Endometrial microvascular endothelial cells (primary cell): ENCODE data around the gene RSPH4A. TPM values are rescaled to one million over a fixed set of nuclear protein-coding genes. Genes with fewer than 3 reads are reported as not detected.

Experiments
- total RNA-seq: library from RNA; depleted of rRNA; stranded (reverse); fragments of >200 nt; gene quantifications from one replicate; pipeline ENCODE4 v1.2.3, GENCODE V29; 2015; ENCODE audit errors: inconsistent ontology term

The RSPH4A gene
- total RNA-seq, 1 donor from 2014 or later = not detected

Other genes with a start within 250 kb of the RSPH4A start
- 10.0 TPM for gene DSE, start 245.5 kb upstream of the RSPH4A start, total RNA-seq
- not detected for gene CALHM6, start 155.1 kb upstream of the RSPH4A start, total RNA-seq
- 3.3 TPM for gene CALHM5, start 104.8 kb upstream of the RSPH4A start, total RNA-seq
- not detected for gene TRAPPC3L, start 70.8 kb upstream of the RSPH4A start, total RNA-seq
- gene CALHM4, start 62.7 kb upstream of the RSPH4A start, total RNA-seq = not detected
- 38.7 TPM for gene RWDD1, start 45.0 kb upstream of the RSPH4A start, total RNA-seq
- 7.7 TPM for gene ZUP1, start 52.3 kb downstream of the RSPH4A start, total RNA-seq
- gene KPNA5, start 64.7 kb downstream of the RSPH4A start, total RNA-seq = 3.3 TPM
- gene FAM162B, start 149.2 kb downstream of the RSPH4A start, total RNA-seq = not detected
- gene GPRC6A, start 212.6 kb downstream of the RSPH4A start, total RNA-seq = not detected